ENCODE measurements around the gene AUTS2. TPM values are rescaled to one million over a fixed set of nuclear protein-coding genes. Genes with fewer than 3 reads are reported as not detected.

AUTS2 gene
- polyA plus RNA-seq, 1 donor (not counting 4 experiments of a cell fraction or from before 2014, with no cell fraction given): 4.7 TPM

GRCh38 chr7:69577221-69577620, 21.1 kb upstream of the AUTS2 start:
- no peak for DNase-seq (ENCODE audit: low read depth, low spot score)
- no peak for FAIRE-seq

GRCh38 chr7:69585169-69585568, 13.1 kb upstream of the AUTS2 start:
- H3K9me3 ChIP-seq (ENCODE audit: control insufficient read depth, low read depth, low read length): no peaks in the 10 kb centered on the region
- H3K4me1 ChIP-seq (ENCODE audit: control insufficient read depth, extremely low read depth, insufficient read depth, low read length): no peaks in the 10 kb centered on the region
- H3K27ac ChIP-seq (ENCODE audit: control insufficient read depth, insufficient read depth, low read length): no peak overlapping the region
- no peak for TF ChIP-seq CTCF (optimal IDR thresholded peaks at IDR 0.05 in 1 of 3, IDR thresholded peaks at IDR 0.05 in 1 of 3, conservative IDR thresholded peaks at IDR 0.05 in 1 of 3; ENCODE audit: extremely low read depth in 1 of 3, insufficient read depth in 2 of 3, low read length in 3 of 3)
- TF ChIP-seq EZH2 (IDR thresholded peaks at IDR 0.05; ENCODE audit: low read length): no peak
- no peaks in the 10 kb centered on the region for H3K36me3 ChIP-seq (ENCODE audit: control insufficient read depth in 2 of 2, extremely low read depth in 1 of 2, insufficient read depth in 2 of 2, low read length in 2 of 2)
- DNase-seq (ENCODE audit: low read depth, low spot score): no peak
- no peak for FAIRE-seq
- H3K9ac ChIP-seq (ENCODE audit: control insufficient read depth, extremely low read depth, insufficient read depth, low read length): no peak overlapping the region
- H3K4me3 ChIP-seq (ENCODE audit: control insufficient read depth in 2 of 3, extremely low read depth in 1 of 3, insufficient read depth in 2 of 3, low read depth in 1 of 3, low read length in 3 of 3): no peak overlapping the region
- H3K9me1 ChIP-seq (ENCODE audit: control insufficient read depth, extremely low read depth, insufficient read depth, low read length): no peaks in the 10 kb centered on the region
- no peak overlapping the region for H2AFZ ChIP-seq (ENCODE audit: control insufficient read depth, low read length)
- H4K20me1 ChIP-seq (ENCODE audit: control insufficient read depth, extremely low read depth, insufficient read depth, low read length): no peaks in the 10 kb centered on the region
- H3K4me2 ChIP-seq (ENCODE audit: control insufficient read depth, extremely low read depth, insufficient read depth, low read depth, low read length): no peak overlapping the region
- H3K79me2 ChIP-seq (ENCODE audit: control insufficient read depth, insufficient read depth, low read length): no peaks in the 10 kb centered on the region
- dilution Hi-C loops (cut with MboI; ENCODE audit: extremely low pct_ligation_motif_present, low sequenced_read_pairs): no loop called here
- H3K27me3 ChIP-seq (ENCODE audit: control insufficient read depth, extremely low read depth, insufficient read depth, low read length): no peaks in the 10 kb centered on the region

More at GRCh38 chr7:69577221-69577620, 21.1 kb upstream of the AUTS2 start:
- Histone ChIP-seq H3K27ac (ENCODE audit: control insufficient read depth, insufficient read depth, low read length) (no peak overlapping the region), H3K9me1 (ENCODE audit: control insufficient read depth, extremely low read depth, insufficient read depth, low read length) (no peaks in the 10 kb centered on the region), H3K4me2 (ENCODE audit: control insufficient read depth, extremely low read depth, insufficient read depth, low read depth, low read length) (no peak overlapping the region), H2AFZ (ENCODE audit: control insufficient read depth, low read length) (no peak overlapping the region), H3K79me2 (ENCODE audit: control insufficient read depth, insufficient read depth, low read length) (no peaks in the 10 kb centered on the region), H3K27me3 (ENCODE audit: control insufficient read depth, extremely low read depth, insufficient read depth, low read length) (no peaks in the 10 kb centered on the region), H3K4me1 (ENCODE audit: control insufficient read depth, extremely low read depth, insufficient read depth, low read length) (peaks cover 4% of the 10 kb centered on the region), H3K9ac (ENCODE audit: control insufficient read depth, extremely low read depth, insufficient read depth, low read length) (no peak overlapping the region), H3K4me3 (ENCODE audit: control insufficient read depth in 2 of 3, extremely low read depth in 1 of 3, insufficient read depth in 2 of 3, low read depth in 1 of 3, low read length in 3 of 3) (no peak overlapping the region), H3K9me3 (ENCODE audit: control insufficient read depth, low read depth, low read length) (no peaks in the 10 kb centered on the region), H3K36me3 (ENCODE audit: control insufficient read depth in 2 of 2, extremely low read depth in 1 of 2, insufficient read depth in 2 of 2, low read length in 2 of 2) (no peaks in the 10 kb centered on the region), H4K20me1 (ENCODE audit: control insufficient read depth, extremely low read depth, insufficient read depth, low read length) (no peaks in the 10 kb centered on the region)
- TF ChIP-seq EZH2 (IDR thresholded peaks at IDR 0.05; ENCODE audit: low read length) (no peak), CTCF (optimal IDR thresholded peaks at IDR 0.05 in 1 of 3, IDR thresholded peaks at IDR 0.05 in 1 of 3, conservative IDR thresholded peaks at IDR 0.05 in 1 of 3; ENCODE audit: extremely low read depth in 1 of 3, insufficient read depth in 2 of 3, low read length in 3 of 3) (no peak)
- dilution Hi-C loops (cut with MboI; ENCODE audit: extremely low pct_ligation_motif_present, low sequenced_read_pairs): no loop called here
